ENCODE data around the gene ALDH2.
"Not testable (repeated sequence)": the region's sequence is repeated elsewhere in the genome, so short reads cannot be mapped to it uniquely, and the experiment has no call there.

The ALDH2 gene

DNA sequence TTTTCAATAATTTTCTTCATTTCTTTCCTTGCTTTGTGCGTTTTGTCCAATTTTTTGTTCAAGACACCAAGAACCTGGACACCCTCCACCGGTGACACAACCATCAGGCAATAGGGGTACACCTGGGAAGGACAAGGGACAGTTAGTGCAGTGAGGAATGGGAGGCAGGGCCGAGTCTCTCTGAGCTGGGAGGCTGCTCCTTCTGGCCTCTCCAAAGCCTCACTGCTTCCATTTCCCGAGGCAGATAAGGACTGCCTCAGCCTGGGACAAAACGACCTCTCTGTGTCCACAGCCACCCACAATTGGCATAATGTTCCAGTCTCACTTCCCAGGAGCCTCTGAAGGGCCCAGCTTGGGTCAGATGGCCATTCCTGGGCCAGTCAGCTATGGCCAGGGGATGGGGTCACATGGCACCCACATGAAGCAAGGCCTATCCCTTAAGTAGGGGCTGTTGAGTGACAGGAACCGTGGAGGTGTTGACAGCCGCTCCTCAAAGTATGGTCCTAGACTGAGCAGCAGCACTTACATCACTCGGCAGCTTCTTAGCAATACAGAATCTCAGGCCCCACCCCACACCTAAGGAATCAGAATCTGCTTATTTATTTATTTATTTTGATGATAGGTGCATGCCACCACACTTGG, 61.7 kb downstream of the ALDH2 start:
- DNase-seq = no peak

DNA sequence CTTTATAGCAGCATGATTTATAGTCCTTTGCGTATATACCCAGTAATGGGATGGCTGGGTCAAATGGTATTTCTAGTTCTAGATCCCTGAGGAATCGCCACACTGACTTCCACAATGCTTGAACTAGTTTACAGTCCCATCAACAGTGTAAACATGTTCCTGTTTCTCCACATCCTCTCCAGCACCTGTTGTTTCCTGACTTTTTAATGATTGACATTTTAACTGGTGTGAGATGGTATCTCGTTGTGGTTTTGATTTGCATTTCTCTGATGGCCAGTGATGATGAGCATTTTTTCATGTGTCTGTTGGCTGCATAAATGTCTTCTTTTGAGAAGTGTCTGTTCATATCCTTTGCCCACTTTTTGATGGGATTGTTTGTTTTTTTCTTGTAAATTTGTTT, 62.9 kb downstream of the ALDH2 start:
- not testable (repeated sequence) for DNase-seq

GRCh38 chr12:111834740-111835386, 68.1 kb downstream of the ALDH2 start:
- not testable (repeated sequence) for DNase-seq

DNA sequence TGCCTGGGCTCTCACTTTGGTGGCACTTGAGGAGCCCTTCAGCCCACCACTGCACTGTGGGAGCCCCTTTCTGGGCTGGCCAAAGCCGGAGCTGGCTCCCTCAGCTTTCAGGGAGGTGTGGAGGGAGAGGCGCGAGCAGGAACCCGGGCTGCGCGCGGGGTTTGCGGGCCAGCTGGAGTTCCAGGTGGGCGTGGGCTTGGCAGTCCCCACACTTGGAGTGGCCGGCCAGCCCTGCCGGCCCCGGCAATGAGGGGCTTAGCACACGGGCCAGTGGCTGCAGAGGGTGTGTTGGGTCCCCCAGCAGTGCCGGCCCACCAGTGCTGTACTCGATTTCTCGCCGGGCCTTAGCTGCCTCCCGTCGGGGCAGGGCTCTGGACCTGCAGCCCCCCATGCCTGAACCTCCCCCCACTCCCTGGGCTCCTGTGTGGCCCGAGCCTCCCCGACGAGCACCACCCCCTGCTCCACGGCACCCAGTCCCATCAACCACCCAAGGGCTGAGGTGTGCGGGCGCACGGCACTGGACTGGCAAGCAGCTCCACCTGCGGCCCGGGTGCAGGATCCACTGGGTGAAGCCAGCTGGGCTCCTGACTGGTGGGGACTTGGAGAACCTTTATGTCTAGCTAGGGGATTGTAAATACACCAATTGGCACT, 68.9 kb downstream of the ALDH2 start:
- not testable (repeated sequence) for DNase-seq

- no peak for DNase-seq
These were observed 71.6 kb downstream of the ALDH2 start for GRCh38 chr12:111838353-111838752.

DNA sequence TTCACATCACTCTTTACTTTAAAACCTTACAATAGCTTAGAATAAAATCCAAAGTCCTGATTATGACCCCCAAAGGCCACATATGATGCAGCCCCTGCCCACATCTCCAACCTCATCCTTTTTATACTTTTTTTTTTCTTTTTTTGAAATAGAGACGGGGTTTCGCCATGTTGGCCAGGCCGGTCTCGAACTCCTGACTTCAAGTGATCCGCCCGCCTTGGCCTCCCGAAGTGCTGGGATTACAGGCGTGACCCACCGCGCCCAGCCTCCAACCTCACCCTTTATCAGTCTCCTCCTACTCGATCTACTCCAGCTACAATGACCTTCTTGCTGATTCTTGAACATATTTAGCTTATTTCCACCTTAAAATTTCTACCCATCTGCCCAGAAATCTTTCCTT, 74.1 kb downstream of the ALDH2 start:
- DNase-seq = no peak

- no peak for DNase-seq
These were observed 74.6 kb downstream of the ALDH2 start for GRCh38 chr12:111841236-111841749.

DNA sequence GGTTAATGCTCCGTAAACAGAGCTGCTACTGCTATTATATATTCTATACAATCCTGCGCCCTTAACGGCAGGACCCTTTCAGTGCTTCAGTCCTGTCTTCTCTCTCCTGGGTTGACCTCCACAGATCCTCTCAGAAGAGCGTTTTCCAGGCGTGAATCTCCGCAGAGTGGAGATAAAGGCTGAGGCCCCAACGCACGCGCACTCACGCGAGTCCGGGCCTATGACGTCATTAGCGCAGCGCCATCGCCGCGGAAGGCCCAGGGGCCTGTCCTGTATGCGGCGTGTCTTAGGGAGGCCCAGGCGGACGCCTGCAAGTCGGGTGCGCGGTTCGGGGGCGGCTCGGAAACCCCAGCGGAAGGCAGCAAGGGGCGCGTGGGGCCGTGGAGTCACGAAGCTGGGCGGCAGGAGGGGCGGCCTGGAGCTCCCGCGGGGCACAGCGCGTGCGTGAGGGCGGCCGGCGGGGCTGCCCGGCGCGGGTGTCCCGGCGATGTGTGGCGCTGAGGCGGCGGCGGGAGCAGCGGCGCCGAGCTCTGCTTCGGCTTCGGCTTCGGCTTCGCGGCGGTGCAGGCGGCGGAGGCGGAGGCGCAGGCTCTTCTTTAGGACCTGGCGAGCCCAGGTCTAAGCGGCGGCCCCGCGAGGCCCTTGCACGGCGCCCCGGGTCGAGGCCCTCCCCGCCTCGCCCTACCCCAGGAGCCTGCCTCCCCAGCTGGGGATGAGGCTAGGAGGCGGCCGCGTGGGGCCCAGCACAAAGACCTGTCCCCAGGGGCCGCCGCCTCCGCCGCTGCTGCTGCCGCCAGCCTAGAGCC, 75.2 kb downstream of the ALDH2 start, which contains the start of gene MAPKAPK5:
Gene MAPKAPK5, plus strand, starts transcription at position 479 of the 806 bp plus-strand sequence. CDS start 506 bp downstream, outside the sequence.
- DNase-seq = peak; percentile 81

DNA sequence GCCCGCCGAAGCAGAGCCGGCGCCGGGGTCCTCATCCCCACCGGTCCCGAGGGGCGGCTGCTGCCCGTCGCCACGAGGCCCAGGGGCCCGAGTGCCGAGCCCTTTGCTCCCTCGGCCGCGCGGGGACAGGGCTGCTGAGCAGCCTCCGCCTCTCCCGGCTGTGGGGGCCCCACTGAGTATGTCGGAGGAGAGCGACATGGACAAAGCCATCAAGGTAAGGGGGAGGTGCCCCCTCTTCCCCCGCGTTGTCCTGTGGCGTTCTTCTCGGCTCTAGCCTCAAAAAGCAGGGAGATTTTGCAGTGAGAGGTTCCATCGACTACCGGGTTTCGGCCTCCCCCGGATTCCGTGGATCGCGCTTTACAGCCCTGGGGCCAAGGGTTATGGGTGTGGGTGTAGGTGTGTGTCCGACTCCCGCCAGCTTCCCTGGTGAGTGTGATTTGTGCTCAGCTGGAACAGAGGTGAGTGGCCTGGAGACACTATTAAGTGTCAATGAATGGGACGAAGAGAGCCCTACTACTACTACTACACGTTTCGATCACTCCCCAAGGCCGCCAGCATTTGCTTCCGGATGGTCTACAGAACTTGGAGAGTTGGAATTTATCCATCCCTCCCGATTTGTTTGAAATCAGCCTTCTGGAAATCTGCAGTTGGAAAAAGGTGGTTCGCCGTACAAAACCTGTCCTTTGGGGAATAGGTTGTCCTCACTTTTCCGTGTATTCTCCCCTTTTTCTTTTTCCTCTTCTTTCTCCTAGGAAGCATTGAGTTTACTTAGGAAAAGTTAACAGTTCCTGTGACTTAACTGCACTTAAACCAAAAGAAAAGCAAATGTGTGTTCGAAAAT, 76.0 kb downstream of the ALDH2 start:
- no peak for DNase-seq

GRCh38 chr12:111846016-111846415, 79.3 kb downstream of the ALDH2 start:
- no peak for DNase-seq

DNA sequence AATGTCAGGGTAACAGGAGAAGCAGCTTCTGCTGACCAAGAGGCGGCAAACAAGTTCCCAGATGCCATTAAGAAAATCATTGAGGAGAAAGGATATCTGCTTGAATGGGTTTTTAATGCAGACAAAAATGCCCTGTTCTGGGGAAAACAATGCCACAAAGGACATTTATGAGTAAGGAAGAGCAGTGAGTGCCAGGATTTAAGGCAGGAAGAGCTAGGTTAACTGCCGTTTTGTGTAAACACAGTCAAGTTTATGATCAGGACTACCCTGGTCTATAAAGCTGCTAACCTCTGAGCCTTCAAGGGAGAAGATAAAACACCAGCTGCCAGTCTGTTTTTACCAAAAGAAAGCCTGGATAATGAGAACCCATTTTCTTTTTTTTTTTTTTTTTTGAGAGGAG, 83.8 kb downstream of the ALDH2 start:
- DNase-seq = no peak

DNA sequence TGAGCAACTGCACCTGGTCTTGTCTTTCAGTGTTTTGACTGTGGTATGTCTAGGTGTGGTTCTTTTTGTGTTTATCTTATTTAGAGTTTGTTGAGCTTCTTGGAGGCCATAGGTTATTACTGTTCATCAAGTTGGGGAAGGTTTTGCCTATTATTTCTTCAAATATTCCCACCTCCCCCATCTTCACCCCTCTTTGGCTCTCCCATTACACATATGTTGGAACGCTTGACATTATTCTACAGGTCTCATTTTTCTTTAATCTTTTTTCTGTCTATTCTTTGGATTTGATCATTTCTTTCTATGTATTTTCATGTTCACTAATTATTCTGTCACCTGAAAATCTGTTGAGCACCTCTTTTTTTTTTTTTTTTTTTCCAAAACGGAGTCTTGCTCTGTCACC, 91.5 kb downstream of the ALDH2 start:
- DNase-seq = no peak

DNA sequence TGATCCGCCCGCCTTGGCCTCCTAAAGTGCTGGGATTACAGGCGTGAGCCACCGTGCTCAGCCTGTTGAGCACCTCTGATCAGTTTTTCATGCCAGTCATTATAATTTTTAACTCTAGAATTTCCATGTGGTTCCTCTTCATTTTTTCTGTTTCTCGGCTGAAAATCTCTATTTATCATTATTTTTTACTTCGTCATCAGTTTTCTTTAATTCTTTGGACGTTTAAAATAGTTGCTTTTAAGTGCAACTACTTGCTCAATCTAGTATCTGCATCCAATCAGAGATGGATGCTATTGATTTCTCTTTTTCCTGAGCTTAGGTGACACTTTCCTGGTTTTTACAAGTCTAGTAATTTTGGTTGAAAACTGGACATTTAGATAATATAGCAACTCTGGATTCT, 92.0 kb downstream of the ALDH2 start:
- no peak for DNase-seq

- DNase-seq = no peak
These were observed 98.2 kb downstream of the ALDH2 start for GRCh38 chr12:111864913-111865312.

All from NCI-H2029 (cell line).